Ovary (tissue), 9 donors: Measurements from ENCODE around the gene IVD. TPM values are rescaled to one million over a fixed set of nuclear protein-coding genes. Genes with fewer than 3 reads are reported as not detected.
A peak's percentile ranks its signal among the peaks of the same experiment; 100 is the strongest.

Source experiments
- DNase-seq, 5 donors: peaks; one replicate each; pipeline ENCODE4 v3.0.0-alpha.2; 2019 to 2020
- H3K27ac ChIP-seq, 2 donors: fragments of 200-600 bp; one replicate each; pipeline versions ENCODE4 v1.5.1 to v1.8.0; 2019 to 2022
- H3K27me3 ChIP-seq: fragments of 200-600 bp; one replicate; pipeline ENCODE4 v1.8.0; 2022
- H3K36me3 ChIP-seq: fragments of 200-600 bp; sonication (generic); one replicate; pipeline ENCODE4 v1.5.1; 2019
- H3K4me1 ChIP-seq: one replicate; pipeline ENCODE4 v1.8.1; 2013; ENCODE audit warnings: mild to moderate bottlenecking, moderate library complexity; ENCODE audit not compliant: insufficient read depth
- H3K4me3 ChIP-seq: fragments of 200-600 bp; sonication (generic); one replicate; pipeline ENCODE4 v1.5.1; 2017
- H3K9me3 ChIP-seq, 2 donors: fragments of 200-600 bp in 1 of 2; sonication (generic) in 1 of 2; one replicate each; pipeline versions ENCODE4 v1.5.1 to v1.8.1; 2013 to 2019; ENCODE audit warnings: mild to moderate bottlenecking in 1 of 2, moderate library complexity in 1 of 2
- CTCF ChIP-seq, 3 donors: fragments of 450-650 bp in 2 of 3; fragments of 200-600 bp in 1 of 3; IDR thresholded peaks; one replicate each; pipeline versions ENCODE4 v1.5.1 to v1.8.0; 2016 to 2022; ENCODE audit warnings: antibody characterized with exemption in 3 of 3, mild to moderate bottlenecking in 1 of 3
- EP300 ChIP-seq: sonication (generic); formaldehyde crosslinking; IDR thresholded peaks from one replicate; pipeline ENCODE4 v1.6.1; 2017; ENCODE audit warnings: antibody characterized with exemption
- POLR2A ChIP-seq: fragments of 450-650 bp; IDR thresholded peaks from one replicate; pipeline ENCODE4 v1.6.1; 2017; ENCODE audit warnings: antibody characterized with exemption, mild to moderate bottlenecking, moderate library complexity
- WGBS, 3 donors: extraction: QIAGEN DNeasy Blood & Tissue Kit in 1 of 3; methylation state at CpG; one replicate each; pipeline versions ENCODE4 v1.1.5 to v1.1.7; 2013 to 2017; 5-methylcytosine and 5-hydroxymethylcytosine counted together
- intact Hi-C, 4 donors: fragments of 100-400 bp; cut with DNase I; formaldehyde crosslinking; loops; one replicate each; pipeline versions ENCODE4 v1.11.0 to v1.15.1; 2022 to 2023
- polyA plus RNA-seq, 2 donors: library from polyadenylated mRNA; stranded (reverse); fragments of 200-250 nt in 1 of 2; fragments of 350-450 nt in 1 of 2; fragmentation: Illumina TruSeq in 1 of 2; extraction: RNeasy Lipid Tissue Mini Kit (QIAGEN cat#74804) in 1 of 2; gene quantifications; one replicate each; pipeline ENCODE4 v1.2.3, GENCODE V29; 2013 to 2014
- total RNA-seq, 7 donors: library from RNA; depleted of rRNA in 2 of 7; stranded (reverse); fragments of >200 nt in 2 of 7; fragmentation: NEBNext Ultra II Directional in 3 of 7; extraction: Animal tissue kit (Norgen Biotek cat#: 25700) in 3 of 7; gene quantifications; one replicate each; pipeline versions ENCODE4 v1.1.0 to v1.2.4, GENCODE V29; 2016 to 2023
- donor health status: DM: no; HTN: no; CAD: no; lungs with moderate emphysema.
- donor health status: DM: no; HTN: no; CAD: no.
- donor health status: Bipolar disorder and iron deficiency.
- donor health status: DM: yes; HTN: yes; CAD: no.
- donor health status: DM: no; HTN: no; CAD: no.
- donor health status: DM: yes; HTN: yes; CAD: no.

IVD gene
- total and polyA plus RNA-seq, 9 donors = 51.5 to 105 (median 91.7) TPM

- TF ChIP-seq POLR2A = no peak
- TF ChIP-seq CTCF (IDR thresholded peaks at IDR 0.05) = no peak
- TF ChIP-seq EP300 = no peak
- intact Hi-C loops = loop anchor here in 3 of 4 donors (5.0 to 10.0 kb wide), 3 partner anchors 55 to 83 kb away; partner anchors contain the start of gene ANKRD63 (in 1 of the 3)
- Histone ChIP-seq H3K4me3 (no peak overlapping the region), H3K27me3 (no peaks in the 10 kb centered on the region), H3K4me1 (peaks cover 3% of the 10 kb centered on the region), H3K27ac (no peak overlapping the region), H3K36me3 (no peaks in the 10 kb centered on the region), H3K9me3 (no peaks in the 10 kb centered on the region)
- DNase-seq = no peak
- 72 to 85% (median 83%) methylated on average over 5 of the region's 5 CpGs for WGBS, 3 donors
Observed at GRCh38 chr15:40367371-40367685, 38.3 kb upstream of the IVD start.

GRCh38 chr15:40367686-40368611 is 37.6 kb upstream of the IVD start:
- 9 to 16% (median 10%) methylated on average over 48 to 91 of the region's 91 CpGs for WGBS, 3 donors
- intact Hi-C loops = loop anchor here in 3 of 4 donors (5.0 to 10.0 kb wide), 3 partner anchors 54 to 83 kb away; partner anchors contain the start of gene ANKRD63 (in 1 of the 3)
- TF ChIP-seq POLR2A (no peak), CTCF (IDR thresholded peaks at IDR 0.05) (peak; percentile 71 to 92 (median 89))

GRCh38 chr15:40368719-40369473 is 36.7 kb upstream of the IVD start:
- Histone ChIP-seq H3K4me3 (no peak overlapping the region), H3K27me3 (no peaks in the 10 kb centered on the region), H3K36me3 (no peaks in the 10 kb centered on the region), H3K27ac (no peak overlapping the region), H3K4me1 (peaks cover 3% of the 10 kb centered on the region), H3K9me3 (no peaks in the 10 kb centered on the region)
- WGBS, 3 donors = 92 to 96% (median 94%) methylated on average over 19 to 24 of the region's 24 CpGs
- DNase-seq = no peak
- TF ChIP-seq CTCF (IDR thresholded peaks at IDR 0.05) = no peak
- no peak for TF ChIP-seq EP300
- TF ChIP-seq POLR2A = no peak
- intact Hi-C loops = loop anchor here in 3 of 4 donors (5.0 to 10.0 kb wide), 3 partner anchors 53 to 84 kb away; partner anchors contain the start of gene ANKRD63 (in 1 of the 3)

More at GRCh38 chr15:40367686-40368611, 37.6 kb upstream of the IVD start:
- peak; percentile 76 to 88 (median 80) for DNase-seq
- Histone ChIP-seq H3K27ac (no peak overlapping the region), H3K27me3 (no peaks in the 10 kb centered on the region), H3K36me3 (no peaks in the 10 kb centered on the region), H3K4me3 (peak overlapping the region; percentile 22), H3K9me3 (no peaks in the 10 kb centered on the region), H3K4me1 (peaks cover 3% of the 10 kb centered on the region)

- peak in 1 of 5 donors; percentile 52 for DNase-seq
- Histone ChIP-seq H3K27ac (no peak overlapping the region), H3K4me3 (no peak overlapping the region), H3K4me1 (peaks cover 3% of the 10 kb centered on the region), H3K27me3 (no peaks in the 10 kb centered on the region), H3K9me3 (no peaks in the 10 kb centered on the region), H3K36me3 (no peaks in the 10 kb centered on the region)
- no peak for TF ChIP-seq EP300
- TF ChIP-seq POLR2A = no peak
- no peak for TF ChIP-seq CTCF (IDR thresholded peaks at IDR 0.05)
- 82 to 88% (median 83%) methylated on average over 10 of the region's 10 CpGs for WGBS, 3 donors
- intact Hi-C loops = loop anchor here in 3 of 4 donors (5.0 to 10.0 kb wide), 3 partner anchors 53 to 85 kb away; partner anchors contain the start of gene ANKRD63 (in 1 of the 3)
Observed at GRCh38 chr15:40369474-40369869, 36.1 kb upstream of the IVD start.
